HL-60 (cell line): ENCODE results near the gene ETV3.
"Not testable (repeated sequence)": the region's sequence is repeated elsewhere in the genome, so short reads cannot be mapped to it uniquely, and the experiment has no call there.

Experiments
- DNase-seq, 2 experiments: peaks; one replicate each; pipeline ENCODE4 v3.0.0-alpha.2; 2010 to 2020; ENCODE audit warnings: low read depth in 1 of 2, low spot score in 1 of 2
- H3K27ac ChIP-seq: fragments of 250-450 bp; sonication (Bioruptor Pico); replicated peaks from 2 replicates; pipeline ENCODE4 v1.5.1; 2020; ENCODE audit warnings: mild to moderate bottlenecking, moderate library complexity
- H3K27me3 ChIP-seq: fragments of 250-450 bp; sonication (Bioruptor Pico); 2 replicates; pipeline ENCODE4 v1.5.1; 2021; ENCODE audit warnings: mild to moderate bottlenecking, moderate library complexity; ENCODE audit not compliant: insufficient read depth, poor library complexity, severe bottlenecking
- H3K4me3 ChIP-seq: replicated peaks from 2 replicates; pipeline ENCODE4 v1.5.1; 2011; ENCODE audit warnings: mild to moderate bottlenecking, control low read depth, low read length; ENCODE audit not compliant: insufficient read depth
- GABPA ChIP-seq: IDR thresholded peaks from 2 replicates; pipeline ENCODE4 v1.6.1; 2012; ENCODE audit warnings: low read depth
- POLR2AphosphoS5 ChIP-seq: IDR thresholded peaks from 2 replicates; pipeline ENCODE4 v1.6.1; 2012; ENCODE audit warnings: low read depth
- SPI1 ChIP-seq: IDR thresholded peaks from 2 replicates; pipeline ENCODE4 v1.6.1; 2012; ENCODE audit warnings: low read depth, mild to moderate bottlenecking, borderline replicate concordance
- long read RNA-seq: library from polyadenylated mRNA; unstranded; transcript quantifications from one replicate; pipeline ENCODE4 v2.0.0, GENCODE V29; 2020
- TF ChIP-seq, protein P1 (sequence below): IDR thresholded peaks from one replicate; pipeline ENCODE4 v1.5.1; 2011; ENCODE audit warnings: low read length, control low read depth, inconsistent platforms; ENCODE audit not compliant: insufficient read depth
- TF ChIP-seq, protein P2 (sequence below): IDR thresholded peaks from 2 replicates; pipeline ENCODE4 v1.6.1; 2012; ENCODE audit warnings: low read depth; ENCODE audit not compliant: insufficient replicate concordance

Gene ETV3
- long read RNA-seq, partial matches to known transcripts = 1 of 8 reads
- long read RNA-seq, other reads (novel, unspliced or antisense) = 3 of 8 reads

DNA sequence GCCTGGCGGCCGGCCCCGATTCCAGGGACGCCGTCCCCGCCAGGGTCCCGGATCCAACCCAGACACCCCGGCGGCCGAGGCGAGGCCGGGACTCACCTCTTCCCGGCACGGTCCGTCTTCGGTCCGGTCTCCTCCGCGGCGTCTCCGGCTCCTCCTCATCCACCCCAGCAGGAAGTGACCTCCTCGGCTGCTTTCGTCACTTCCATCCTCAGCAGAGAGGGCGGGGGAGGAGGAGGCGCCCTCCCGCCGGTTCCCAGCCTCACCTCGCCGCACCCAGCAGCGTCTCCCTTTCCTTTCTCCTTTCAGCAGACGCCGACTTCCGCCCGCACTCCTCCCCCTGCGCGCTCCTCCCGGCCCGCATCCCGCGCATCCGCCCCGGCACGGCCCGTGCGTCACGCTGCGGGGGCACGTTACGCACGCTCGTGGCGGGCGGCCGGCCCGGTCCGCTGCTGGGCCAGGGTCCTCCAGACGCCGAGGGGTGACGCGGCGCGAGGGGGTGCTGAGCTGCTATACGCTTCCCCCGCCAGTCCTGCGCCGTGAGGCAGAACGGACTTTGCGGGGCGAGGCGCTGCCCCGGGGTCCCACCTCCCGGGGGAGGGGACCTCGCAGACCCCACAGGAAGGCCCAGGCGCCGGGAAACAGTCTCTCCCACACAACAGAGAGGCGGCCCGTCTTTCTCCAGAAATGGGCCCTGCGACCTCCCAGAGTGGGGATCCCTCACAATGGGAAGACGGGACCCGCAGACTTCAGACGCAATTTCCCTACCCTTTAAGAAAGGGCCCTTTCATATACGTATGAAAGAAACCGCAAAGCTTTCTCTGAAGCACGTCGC, at the start of gene ETV3:
Gene ETV3, minus strand, starts transcription at position 176 of the 832 bp plus-strand sequence. CDS start 2,043 bp downstream, outside the sequence.
- TF ChIP-seq, protein P1, sequence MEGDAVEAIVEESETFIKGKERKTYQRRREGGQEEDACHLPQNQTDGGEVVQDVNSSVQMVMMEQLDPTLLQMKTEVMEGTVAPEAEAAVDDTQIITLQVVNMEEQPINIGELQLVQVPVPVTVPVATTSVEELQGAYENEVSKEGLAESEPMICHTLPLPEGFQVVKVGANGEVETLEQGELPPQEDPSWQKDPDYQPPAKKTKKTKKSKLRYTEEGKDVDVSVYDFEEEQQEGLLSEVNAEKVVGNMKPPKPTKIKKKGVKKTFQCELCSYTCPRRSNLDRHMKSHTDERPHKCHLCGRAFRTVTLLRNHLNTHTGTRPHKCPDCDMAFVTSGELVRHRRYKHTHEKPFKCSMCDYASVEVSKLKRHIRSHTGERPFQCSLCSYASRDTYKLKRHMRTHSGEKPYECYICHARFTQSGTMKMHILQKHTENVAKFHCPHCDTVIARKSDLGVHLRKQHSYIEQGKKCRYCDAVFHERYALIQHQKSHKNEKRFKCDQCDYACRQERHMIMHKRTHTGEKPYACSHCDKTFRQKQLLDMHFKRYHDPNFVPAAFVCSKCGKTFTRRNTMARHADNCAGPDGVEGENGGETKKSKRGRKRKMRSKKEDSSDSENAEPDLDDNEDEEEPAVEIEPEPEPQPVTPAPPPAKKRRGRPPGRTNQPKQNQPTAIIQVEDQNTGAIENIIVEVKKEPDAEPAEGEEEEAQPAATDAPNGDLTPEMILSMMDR = no peak
- TF ChIP-seq SPI1 (peak; percentile 63), POLR2AphosphoS5 (peak; percentile 63), GABPA (peak; percentile 80)
- TF ChIP-seq, protein P2, sequence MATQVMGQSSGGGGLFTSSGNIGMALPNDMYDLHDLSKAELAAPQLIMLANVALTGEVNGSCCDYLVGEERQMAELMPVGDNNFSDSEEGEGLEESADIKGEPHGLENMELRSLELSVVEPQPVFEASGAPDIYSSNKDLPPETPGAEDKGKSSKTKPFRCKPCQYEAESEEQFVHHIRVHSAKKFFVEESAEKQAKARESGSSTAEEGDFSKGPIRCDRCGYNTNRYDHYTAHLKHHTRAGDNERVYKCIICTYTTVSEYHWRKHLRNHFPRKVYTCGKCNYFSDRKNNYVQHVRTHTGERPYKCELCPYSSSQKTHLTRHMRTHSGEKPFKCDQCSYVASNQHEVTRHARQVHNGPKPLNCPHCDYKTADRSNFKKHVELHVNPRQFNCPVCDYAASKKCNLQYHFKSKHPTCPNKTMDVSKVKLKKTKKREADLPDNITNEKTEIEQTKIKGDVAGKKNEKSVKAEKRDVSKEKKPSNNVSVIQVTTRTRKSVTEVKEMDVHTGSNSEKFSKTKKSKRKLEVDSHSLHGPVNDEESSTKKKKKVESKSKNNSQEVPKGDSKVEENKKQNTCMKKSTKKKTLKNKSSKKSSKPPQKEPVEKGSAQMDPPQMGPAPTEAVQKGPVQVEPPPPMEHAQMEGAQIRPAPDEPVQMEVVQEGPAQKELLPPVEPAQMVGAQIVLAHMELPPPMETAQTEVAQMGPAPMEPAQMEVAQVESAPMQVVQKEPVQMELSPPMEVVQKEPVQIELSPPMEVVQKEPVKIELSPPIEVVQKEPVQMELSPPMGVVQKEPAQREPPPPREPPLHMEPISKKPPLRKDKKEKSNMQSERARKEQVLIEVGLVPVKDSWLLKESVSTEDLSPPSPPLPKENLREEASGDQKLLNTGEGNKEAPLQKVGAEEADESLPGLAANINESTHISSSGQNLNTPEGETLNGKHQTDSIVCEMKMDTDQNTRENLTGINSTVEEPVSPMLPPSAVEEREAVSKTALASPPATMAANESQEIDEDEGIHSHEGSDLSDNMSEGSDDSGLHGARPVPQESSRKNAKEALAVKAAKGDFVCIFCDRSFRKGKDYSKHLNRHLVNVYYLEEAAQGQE = no peak
- H3K4me3 ChIP-seq = peak within 1 kb of the TSS; percentile 95
- DNase-seq = peak; percentile 92 to 95
- no peaks in the 10 kb centered on the region for H3K27me3 ChIP-seq
- H3K27ac ChIP-seq = peak within 1 kb of the TSS; percentile 81

DNA sequence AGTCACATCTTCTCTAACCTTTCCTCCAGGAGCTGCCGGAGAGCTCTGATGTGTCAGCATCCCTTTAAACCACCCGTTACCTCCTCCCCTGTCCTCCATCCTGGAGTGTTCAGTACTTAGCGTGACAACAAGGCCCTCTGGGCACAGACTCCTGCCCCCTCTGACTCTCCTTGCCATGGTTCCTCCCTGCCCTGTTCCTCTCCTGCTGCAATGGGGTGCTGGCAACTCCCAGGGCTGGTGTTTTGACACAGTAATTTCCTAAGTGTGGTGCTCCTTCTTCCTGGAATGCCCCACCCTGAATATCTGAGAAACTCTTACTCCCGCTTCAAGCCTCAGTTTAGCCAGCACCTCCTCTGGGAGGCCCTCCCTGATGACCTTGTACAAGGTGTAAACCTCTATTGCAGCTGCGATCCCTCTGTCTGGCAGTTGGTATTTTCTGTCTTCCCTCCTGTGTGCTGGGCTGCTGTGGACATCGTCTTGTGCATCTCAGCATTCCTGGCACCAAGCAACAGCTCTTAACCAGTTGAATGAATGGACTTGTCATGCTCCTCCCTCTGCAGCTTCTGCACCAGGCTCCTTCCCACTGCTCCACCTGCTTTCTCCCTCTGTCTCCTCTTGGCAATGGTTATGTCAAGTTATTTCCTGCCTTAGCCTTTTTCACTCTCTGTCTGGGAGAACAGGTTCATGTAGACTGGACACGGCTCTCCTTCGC, 48.2 kb upstream of the ETV3 start:
- no peaks in the 10 kb centered on the region for H3K27me3 ChIP-seq
- H3K27ac ChIP-seq = no peak overlapping the region
- no peak for DNase-seq
- no peak for TF ChIP-seq SPI1
- TF ChIP-seq, protein P1 = no peak
- TF ChIP-seq POLR2AphosphoS5 = no peak
- H3K4me3 ChIP-seq = no peak overlapping the region

DNA sequence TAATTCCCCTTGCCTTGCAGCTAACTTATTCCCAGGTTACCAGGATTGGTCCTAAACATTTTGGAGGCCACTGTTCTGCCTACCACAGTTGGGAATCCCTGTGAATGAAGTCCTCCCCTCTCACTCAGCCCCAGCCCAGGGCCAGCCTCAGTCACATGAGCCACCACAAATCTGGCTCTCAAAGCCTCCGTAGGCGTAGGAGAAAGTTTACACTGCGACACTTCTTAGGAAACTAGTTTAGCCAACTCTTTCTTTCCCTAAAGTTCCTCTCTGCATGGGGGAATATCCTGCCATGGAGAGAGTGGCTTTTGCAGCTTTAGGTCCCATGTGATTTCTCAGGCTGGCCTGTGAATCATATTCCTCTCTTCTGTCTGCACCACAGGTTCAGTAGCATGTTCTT, 45.7 kb upstream of the ETV3 start:
- TF ChIP-seq, protein P2 = no peak
- TF ChIP-seq POLR2AphosphoS5 (no peak), SPI1 (no peak), GABPA (no peak)
- TF ChIP-seq, protein P1 = no peak
- no peak for DNase-seq
- Histone ChIP-seq H3K4me3 (no peak overlapping the region), H3K27me3 (peaks cover 11% of the 10 kb centered on the region), H3K27ac (no peak overlapping the region)

DNA sequence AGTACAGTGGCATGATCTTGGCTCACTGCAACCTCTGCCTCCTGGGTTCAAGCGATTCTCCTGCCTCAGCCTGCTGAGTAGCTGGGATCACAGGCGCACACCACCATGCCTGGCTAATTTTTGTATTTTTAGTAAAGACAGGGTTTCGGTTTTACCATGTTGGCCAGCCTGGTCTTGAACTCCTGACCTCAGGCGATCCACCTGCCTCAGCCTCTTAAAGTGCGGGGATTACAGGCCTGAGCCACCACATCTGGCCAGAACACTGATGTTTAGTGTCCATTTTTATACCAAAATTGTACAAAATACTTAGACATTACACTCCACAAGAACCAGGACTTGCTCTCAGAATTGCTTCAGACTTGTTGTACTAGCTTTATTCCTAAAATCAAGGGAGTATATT, 44.2 kb upstream of the ETV3 start:
- not testable (repeated sequence) for H3K4me3 ChIP-seq, DNase-seq, H3K27ac ChIP-seq
- peaks cover 11% of the 10 kb centered on the region for H3K27me3 ChIP-seq
